ENCODE data around the gene RAB11FIP4. TPM values are rescaled to one million over a fixed set of nuclear protein-coding genes. Genes with fewer than 3 reads are reported as not detected.
"Not testable (repeated sequence)": the region's sequence is repeated elsewhere in the genome, so short reads cannot be mapped to it uniquely, and the experiment has no call there.

RAB11FIP4 gene
- total RNA-seq, 3 donors from 2014 or later: 1.9 to 18.7 (median 11.8) TPM

- no peak overlapping the region for H3K4me3 ChIP-seq
- no peak overlapping the region for H3K27ac ChIP-seq
- no peak for DNase-seq (ENCODE audit: low spot score in 2 of 2)
- H3K4me1 ChIP-seq: no peaks in the 10 kb centered on the region
- no peaks in the 10 kb centered on the region for H3K9me3 ChIP-seq
- H3K36me3 ChIP-seq: no peaks in the 10 kb centered on the region
- TF ChIP-seq POLR2A (IDR thresholded peaks at IDR 0.05): no peak
- TF ChIP-seq, protein P1, sequence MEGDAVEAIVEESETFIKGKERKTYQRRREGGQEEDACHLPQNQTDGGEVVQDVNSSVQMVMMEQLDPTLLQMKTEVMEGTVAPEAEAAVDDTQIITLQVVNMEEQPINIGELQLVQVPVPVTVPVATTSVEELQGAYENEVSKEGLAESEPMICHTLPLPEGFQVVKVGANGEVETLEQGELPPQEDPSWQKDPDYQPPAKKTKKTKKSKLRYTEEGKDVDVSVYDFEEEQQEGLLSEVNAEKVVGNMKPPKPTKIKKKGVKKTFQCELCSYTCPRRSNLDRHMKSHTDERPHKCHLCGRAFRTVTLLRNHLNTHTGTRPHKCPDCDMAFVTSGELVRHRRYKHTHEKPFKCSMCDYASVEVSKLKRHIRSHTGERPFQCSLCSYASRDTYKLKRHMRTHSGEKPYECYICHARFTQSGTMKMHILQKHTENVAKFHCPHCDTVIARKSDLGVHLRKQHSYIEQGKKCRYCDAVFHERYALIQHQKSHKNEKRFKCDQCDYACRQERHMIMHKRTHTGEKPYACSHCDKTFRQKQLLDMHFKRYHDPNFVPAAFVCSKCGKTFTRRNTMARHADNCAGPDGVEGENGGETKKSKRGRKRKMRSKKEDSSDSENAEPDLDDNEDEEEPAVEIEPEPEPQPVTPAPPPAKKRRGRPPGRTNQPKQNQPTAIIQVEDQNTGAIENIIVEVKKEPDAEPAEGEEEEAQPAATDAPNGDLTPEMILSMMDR (IDR thresholded peaks at IDR 0.05): no peak
- intact Hi-C loops (cut with DNase I; ENCODE audit: low total_unique reads): loop anchor here (10.0 kb wide), 2 partner anchors 89 to 409 kb away; no protein-coding TSS in a partner anchor
- peaks cover 0 to 4% of the 10 kb centered on the region in 2 donors for H3K27me3 ChIP-seq
Observed at GRCh38 chr17:31435581-31435980, 44.1 kb downstream of the RAB11FIP4 start.

- DNase-seq (ENCODE audit: low spot score in 2 of 2): no peak
- no peaks in the 10 kb centered on the region for H3K4me1 ChIP-seq
- H3K27ac ChIP-seq: no peak overlapping the region
- no peaks in the 10 kb centered on the region for H3K9me3 ChIP-seq
- H3K4me3 ChIP-seq: no peak overlapping the region
- TF ChIP-seq POLR2A (IDR thresholded peaks at IDR 0.05) (no peak), POLR2AphosphoS5 (IDR thresholded peaks at IDR 0.05) (no peak)
- TF ChIP-seq, protein P1 (IDR thresholded peaks at IDR 0.05): no peak
- H3K36me3 ChIP-seq: no peaks in the 10 kb centered on the region
- intact Hi-C loops (cut with DNase I; ENCODE audit: low total_unique reads): loop anchor here (10.0 kb wide), 2 partner anchors 87 to 407 kb away; no protein-coding TSS in a partner anchor
- no peaks in the 10 kb centered on the region for H3K27me3 ChIP-seq
Observed at GRCh38 chr17:31437720-31438400, 46.4 kb downstream of the RAB11FIP4 start.

DNA sequence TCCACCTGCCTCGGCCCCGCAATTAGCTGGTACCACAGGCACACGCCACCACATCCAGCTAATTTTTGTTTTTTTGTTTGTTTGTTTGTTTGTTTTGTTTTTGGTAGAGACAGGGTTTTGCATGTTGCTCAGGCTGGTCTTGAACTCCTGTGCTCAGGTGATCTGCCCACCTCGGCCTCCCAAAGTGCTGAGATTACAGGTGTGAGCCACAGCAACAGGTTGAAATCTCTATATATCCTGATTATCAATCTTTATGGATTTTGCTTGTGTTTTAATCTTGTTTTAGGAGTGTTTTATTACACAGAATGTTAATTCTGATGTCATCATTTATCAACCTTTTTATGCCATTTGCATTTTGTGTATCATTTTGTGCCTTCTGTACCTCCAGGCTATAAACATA, 48.2 kb downstream of the RAB11FIP4 start:
- Histone ChIP-seq H3K9me3 (no peaks in the 10 kb centered on the region), H3K36me3 (no peaks in the 10 kb centered on the region), H3K27me3 (no peaks in the 10 kb centered on the region), H3K4me1 (no peaks in the 10 kb centered on the region), H3K4me3 (no peak overlapping the region), H3K27ac (no peak overlapping the region)
- intact Hi-C loops (cut with DNase I; ENCODE audit: low total_unique reads): loop anchor here (10.0 kb wide), 2 partner anchors 85 to 405 kb away; no protein-coding TSS in a partner anchor
- TF ChIP-seq, protein P1 (IDR thresholded peaks at IDR 0.05): no peak
- TF ChIP-seq POLR2A (IDR thresholded peaks at IDR 0.05) (no peak), POLR2AphosphoS5 (IDR thresholded peaks at IDR 0.05) (no peak)
- no peak for DNase-seq (ENCODE audit: low spot score in 2 of 2)

GRCh38 chr17:31442276-31442675, 50.8 kb downstream of the RAB11FIP4 start:
- Histone ChIP-seq H3K4me3 (no peak overlapping the region), H3K4me1 (no peaks in the 10 kb centered on the region), H3K27me3 (no peaks in the 10 kb centered on the region), H3K36me3 (no peaks in the 10 kb centered on the region), H3K9me3 (no peaks in the 10 kb centered on the region), H3K27ac (no peak overlapping the region)
- DNase-seq (ENCODE audit: low spot score in 2 of 2): no peak
- TF ChIP-seq, protein P1 (IDR thresholded peaks at IDR 0.05): no peak
- TF ChIP-seq POLR2AphosphoS5 (IDR thresholded peaks at IDR 0.05) (no peak), POLR2A (IDR thresholded peaks at IDR 0.05) (no peak)
- intact Hi-C loops (cut with DNase I; ENCODE audit: low total_unique reads): no loop called here

DNA sequence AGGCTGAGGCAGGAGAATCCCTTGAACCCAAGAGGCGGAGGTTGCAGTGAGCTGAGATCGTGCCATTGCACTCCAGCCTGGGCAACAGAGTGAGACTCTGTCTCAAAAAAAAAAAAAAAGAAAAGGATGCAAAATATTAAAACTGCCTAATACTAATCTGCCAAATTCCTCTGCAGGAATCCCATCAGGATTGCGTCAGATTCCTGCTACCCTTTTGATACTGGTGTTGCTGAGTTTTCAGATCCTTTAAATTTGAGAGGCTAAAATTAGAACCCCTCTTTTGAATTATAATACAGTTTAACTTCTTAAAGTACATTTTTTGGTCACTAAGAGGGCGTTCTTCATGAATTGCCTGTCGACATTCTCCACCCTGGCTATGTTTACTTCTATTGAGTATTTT, 51.4 kb downstream of the RAB11FIP4 start:
- H3K9me3 ChIP-seq; H3K36me3 ChIP-seq; intact Hi-C loops (cut with DNase I; ENCODE audit: low total_unique reads); H3K4me3 ChIP-seq; H3K27me3 ChIP-seq; H3K27ac ChIP-seq; DNase-seq (ENCODE audit: low spot score in 2 of 2); H3K4me1 ChIP-seq: not testable (repeated sequence)

Measured in breast epithelium (tissue), 4 donors.